ENCODE data around the gene HIBCH. TPM values are rescaled to one million over a fixed set of nuclear protein-coding genes. Genes with fewer than 3 reads are reported as not detected.

Gene HIBCH
- total and polyA plus RNA-seq, 2 of the 13 experiments (the other 11 are each of a cell fraction or from before 2014, with no cell fraction given) = 18.8 to 49.5 TPM

DNA sequence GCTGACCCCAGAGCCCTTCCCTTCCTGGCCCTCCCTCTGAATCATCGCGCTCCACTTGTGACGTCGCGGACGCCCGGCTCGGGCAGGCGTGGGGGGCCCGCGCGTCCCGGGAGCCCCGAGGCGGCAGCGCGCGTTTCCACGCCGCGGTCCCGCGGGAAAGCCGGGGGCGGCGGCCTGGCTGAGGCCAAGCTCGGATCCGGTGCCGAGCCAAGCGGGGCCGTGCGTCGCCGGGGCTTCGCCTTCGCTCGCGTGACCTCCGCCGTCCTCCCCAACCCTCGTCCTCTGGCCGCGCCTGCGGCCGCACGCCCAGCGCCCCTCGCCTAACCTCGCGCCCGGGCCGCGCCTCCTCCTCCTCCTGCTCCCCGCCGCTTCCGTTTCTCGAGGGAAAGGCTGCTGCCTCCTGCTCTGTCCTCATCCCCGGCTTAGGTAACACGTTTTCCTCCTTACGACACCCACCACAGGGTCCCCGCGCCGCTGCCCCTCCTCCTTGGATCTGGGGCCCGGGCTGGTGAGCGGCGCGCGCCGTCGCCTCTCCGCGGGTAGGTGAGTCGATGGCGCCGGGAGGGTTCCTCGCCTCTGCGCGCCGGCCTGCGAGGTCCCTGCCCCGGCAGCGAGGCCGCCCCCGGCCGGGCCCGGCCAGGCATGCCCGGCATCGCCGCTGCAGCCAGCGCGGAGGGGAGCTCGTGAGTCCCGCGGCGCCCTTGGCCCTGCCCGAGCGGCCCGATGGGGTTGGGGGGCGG lies 24.1 kb upstream of the HIBCH start, which contains the start of gene INPP1 (continued):
- TF ChIP-seq ZBTB46 (CRISPR knock-in tag; IDR thresholded peaks at IDR 0.05; ENCODE audit: borderline replicate concordance) (peak; percentile 37; the same call in 1 of the 2 replicates), SSRP1 (CRISPR knock-in tag; IDR thresholded peaks at IDR 0.05) (0 out of 2 replicates have a peak, but pooled peaks have one; percentile 41), NKX3-1 (CRISPR knock-in tag; IDR thresholded peaks at IDR 0.05) (peak; percentile 37; the same call in 1 of the 2 replicates), SRSF4 (IDR thresholded peaks at IDR 0.05; ENCODE audit: low read depth, low read length, poor library complexity, severe bottlenecking) (no peak), FOSL1 (CRISPR knock-in tag; IDR thresholded peaks at IDR 0.05; ENCODE audit: borderline replicate concordance) (0 out of 2 replicates have a peak, but pooled peaks have one; percentile 5), HNRNPUL1 (IDR thresholded peaks at IDR 0.05; ENCODE audit: low read depth, low read length) (no peak), ZNF83 (CRISPR knock-in tag; IDR thresholded peaks at IDR 0.05; ENCODE audit: borderline replicate concordance) (peak; percentile 87; the same call in 1 of the 2 replicates), ZNF136 (CRISPR knock-in tag; IDR thresholded peaks at IDR 0.05; ENCODE audit: low read depth) (no peak), HDAC6 (IDR thresholded peaks at IDR 0.05; ENCODE audit: low read depth, low read length) (no peak), BORCS8-MEF2B (CRISPR knock-in tag; IDR thresholded peaks at IDR 0.05) (peak; percentile 96), BHLHE40 (IDR thresholded peaks at IDR 0.05; ENCODE audit: low read length) (peak; percentile 74), ZNF3 (CRISPR knock-in tag; IDR thresholded peaks at IDR 0.05) (no peak), ZNF234 (CRISPR knock-in tag; conservative IDR thresholded peaks at IDR 0.05) (peak; percentile 84; the same call in 1 of the 2 replicates), FOSL2 (CRISPR knock-in tag; IDR thresholded peaks at IDR 0.05) (peak; percentile 43), TRIM24 (CRISPR knock-in tag; IDR thresholded peaks at IDR 0.05) (no peak), GTF2F1 (IDR thresholded peaks at IDR 0.05; ENCODE audit: low read length) (no peak), AGO1 (IDR thresholded peaks at IDR 0.05; ENCODE audit: low read depth, low read length, poor library complexity, severe bottlenecking) (peak; percentile 67), MIER3 (CRISPR knock-in tag; IDR thresholded peaks at IDR 0.05; ENCODE audit: borderline replicate concordance) (no peak; the same call in 1 of the 2 replicates), CBX1 (IDR thresholded peaks at IDR 0.05; ENCODE audit: low read depth) (no peak), ZNF597 (CRISPR knock-in tag; IDR thresholded peaks at IDR 0.05) (no peak), PAWR (CRISPR knock-in tag; IDR thresholded peaks at IDR 0.05; ENCODE audit: borderline replicate concordance) (0 out of 2 replicates have a peak, but pooled peaks have one; percentile 44)
- TF ChIP-seq, protein P1, sequence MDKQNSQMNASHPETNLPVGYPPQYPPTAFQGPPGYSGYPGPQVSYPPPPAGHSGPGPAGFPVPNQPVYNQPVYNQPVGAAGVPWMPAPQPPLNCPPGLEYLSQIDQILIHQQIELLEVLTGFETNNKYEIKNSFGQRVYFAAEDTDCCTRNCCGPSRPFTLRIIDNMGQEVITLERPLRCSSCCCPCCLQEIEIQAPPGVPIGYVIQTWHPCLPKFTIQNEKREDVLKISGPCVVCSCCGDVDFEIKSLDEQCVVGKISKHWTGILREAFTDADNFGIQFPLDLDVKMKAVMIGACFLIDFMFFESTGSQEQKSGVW (CRISPR knock-in tag; IDR thresholded peaks at IDR 0.05; ENCODE audit: borderline replicate concordance) = no peak
- TF ChIP-seq, protein P2, sequence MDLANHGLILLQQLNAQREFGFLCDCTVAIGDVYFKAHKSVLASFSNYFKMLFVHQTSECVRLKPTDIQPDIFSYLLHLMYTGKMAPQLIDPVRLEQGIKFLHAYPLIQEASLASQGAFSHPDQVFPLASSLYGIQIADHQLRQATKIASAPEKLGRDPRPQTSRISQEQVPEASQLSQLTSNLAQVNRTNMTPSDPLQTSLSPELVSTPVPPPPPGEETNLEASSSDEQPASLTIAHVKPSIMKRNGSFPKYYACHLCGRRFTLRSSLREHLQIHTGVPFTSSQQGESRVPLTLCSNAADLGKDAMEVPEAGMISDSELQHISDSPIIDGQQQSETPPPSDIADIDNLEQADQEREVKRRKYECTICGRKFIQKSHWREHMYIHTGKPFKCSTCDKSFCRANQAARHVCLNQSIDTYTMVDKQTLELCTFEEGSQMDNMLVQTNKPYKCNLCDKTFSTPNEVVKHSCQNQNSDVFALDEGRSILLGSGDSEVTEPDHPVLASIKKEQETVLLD (CRISPR knock-in tag; IDR thresholded peaks at IDR 0.05; ENCODE audit: low read depth) = peak; percentile 64; the same call in 1 of the 2 replicates
- TF ChIP-seq, protein P3, sequence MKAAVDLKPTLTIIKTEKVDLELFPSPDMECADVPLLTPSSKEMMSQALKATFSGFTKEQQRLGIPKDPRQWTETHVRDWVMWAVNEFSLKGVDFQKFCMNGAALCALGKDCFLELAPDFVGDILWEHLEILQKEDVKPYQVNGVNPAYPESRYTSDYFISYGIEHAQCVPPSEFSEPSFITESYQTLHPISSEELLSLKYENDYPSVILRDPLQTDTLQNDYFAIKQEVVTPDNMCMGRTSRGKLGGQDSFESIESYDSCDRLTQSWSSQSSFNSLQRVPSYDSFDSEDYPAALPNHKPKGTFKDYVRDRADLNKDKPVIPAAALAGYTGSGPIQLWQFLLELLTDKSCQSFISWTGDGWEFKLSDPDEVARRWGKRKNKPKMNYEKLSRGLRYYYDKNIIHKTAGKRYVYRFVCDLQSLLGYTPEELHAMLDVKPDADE (CRISPR knock-in tag; IDR thresholded peaks at IDR 0.05) = no peak
